Midbrain (tissue), 1 donor: Measurements from ENCODE around the gene GALR2.

Source experiments
- DNase-seq: peaks from one replicate; lab custom pipeline; 2025; lab: John Stamatoyannopoulos, UW

The GALR2 gene

DNA sequence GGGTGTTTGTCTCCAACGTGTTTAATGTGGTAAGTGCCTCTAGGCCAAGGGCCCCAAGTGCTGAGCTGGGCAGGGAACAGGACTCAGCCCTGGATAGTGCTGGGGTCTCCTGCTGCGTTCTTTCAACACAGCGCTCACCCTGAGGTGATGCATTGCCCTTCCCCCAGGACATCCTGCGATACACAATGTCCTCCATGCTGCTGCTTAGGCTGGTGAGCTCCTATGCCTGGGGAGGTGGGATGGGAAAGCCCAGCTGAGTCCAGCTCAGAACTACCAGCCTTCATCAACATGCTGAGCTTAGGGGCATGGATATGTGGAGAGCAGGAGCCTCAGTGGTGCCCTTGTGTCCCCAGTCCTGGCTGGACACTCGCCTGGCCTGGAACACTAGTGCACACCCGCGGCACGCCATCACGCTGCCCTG lies 5.0 kb downstream of the GALR2 start:
- DNase-seq: no peak

DNA sequence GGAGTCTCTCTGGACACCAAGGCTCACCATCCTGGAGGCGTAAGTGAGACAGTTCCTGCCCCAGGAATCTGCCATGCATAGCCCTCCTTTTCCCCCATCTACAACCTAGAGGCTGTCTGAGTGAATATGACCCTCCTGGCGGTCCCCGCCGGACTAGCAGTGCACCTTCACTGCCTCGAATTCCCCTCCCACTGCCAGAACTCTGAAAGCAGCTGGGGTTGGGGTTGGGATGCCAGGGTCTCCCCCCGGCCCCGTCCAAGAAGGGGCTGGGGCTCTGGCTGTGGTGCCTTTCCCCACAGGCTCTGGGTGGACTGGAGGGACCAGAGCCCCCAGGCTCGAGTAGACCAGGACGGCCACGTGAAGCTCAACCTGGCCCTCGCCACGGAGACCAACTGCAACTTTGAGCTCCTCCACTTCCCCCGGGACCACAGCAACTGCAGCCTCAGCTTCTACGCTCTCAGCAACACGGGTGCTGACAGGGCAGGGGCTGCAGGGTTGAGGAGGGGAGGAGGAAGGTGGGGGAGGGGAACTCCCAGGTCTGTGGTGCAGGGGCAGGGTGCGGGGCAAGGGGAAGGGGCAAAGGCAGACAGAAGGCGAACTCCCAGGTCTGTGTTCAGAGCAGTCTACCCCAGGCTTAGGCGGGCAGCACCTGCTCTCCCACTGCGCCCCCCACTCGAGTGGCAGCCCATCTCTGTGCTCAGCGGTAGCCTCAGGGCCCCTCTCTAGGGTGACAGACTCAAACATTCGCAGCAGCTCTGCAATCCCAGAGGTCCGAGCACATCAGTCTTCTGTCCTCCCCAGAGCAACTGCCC lies 5.6 kb downstream of the GALR2 start:
- DNase-seq: no peak

DNA sequence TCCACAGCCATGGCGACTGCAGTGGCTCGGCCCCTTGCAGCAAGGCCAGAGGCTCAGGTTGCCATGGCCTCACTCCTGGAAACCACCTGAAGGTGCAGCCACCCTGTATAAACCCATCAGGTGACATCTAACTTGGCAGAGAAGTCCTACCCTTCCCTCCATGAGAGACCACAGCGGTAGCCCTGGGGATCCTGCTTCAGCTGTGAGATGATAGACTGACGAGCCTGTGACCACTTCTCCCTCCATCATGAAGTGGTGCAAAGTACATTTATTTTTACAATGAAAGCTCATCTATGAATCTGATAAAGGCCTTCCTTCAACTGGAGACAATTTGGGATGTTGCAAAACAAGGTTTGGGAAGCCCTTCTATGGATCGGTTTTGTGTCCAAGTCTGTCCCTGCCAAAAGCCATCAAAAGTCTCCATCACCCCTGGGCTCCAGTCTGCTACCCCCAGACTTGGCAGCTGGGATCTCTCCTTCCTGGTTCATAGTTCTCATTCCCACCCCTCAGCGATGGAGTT lies 6.2 kb downstream of the GALR2 start:
- DNase-seq: no peak

DNA sequence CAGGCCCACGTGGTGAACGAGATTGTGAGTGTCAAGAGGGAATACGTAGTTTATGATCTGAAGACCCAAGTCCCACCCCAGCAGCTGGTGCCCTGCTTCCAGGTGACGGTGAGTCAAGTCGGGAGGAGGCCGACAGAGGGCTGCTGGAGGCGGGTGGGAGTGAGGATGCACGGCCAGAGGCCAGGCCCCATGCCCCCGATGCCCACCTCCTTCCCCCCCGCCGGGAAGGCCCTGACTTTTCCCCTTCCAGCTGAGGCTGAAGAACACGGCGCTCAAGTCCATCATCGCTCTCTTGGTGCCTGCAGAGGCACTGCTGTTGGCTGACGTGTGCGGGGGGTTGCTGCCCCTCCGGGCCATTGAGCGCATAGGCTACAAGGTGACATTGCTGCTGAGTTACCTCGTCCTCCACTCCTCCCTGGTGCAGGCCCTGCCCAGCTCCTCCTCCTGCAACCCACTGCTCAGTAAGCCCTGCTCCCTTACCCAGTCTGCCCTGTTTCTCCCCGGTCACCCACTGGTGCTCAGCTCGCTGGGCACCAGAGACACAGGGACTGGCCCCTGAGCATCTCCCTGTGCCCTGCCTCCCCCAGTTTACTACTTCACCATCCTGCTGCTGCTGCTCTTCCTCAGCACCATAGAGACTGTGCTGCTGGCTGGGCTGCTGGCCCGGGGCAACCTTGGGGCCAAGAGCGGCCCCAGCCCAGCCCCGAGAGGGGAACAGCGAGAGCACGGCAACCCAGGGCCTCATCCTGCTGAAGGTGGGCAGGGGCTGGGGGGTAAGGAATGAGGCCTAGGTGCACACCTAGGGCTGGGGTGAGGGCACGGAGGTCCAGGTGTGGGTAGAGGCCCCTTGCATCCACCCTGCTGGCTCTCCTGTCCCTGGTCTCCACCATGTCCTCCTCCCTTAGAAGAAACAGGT lies 7.0 kb downstream of the GALR2 start:
- DNase-seq: no peak

DNA sequence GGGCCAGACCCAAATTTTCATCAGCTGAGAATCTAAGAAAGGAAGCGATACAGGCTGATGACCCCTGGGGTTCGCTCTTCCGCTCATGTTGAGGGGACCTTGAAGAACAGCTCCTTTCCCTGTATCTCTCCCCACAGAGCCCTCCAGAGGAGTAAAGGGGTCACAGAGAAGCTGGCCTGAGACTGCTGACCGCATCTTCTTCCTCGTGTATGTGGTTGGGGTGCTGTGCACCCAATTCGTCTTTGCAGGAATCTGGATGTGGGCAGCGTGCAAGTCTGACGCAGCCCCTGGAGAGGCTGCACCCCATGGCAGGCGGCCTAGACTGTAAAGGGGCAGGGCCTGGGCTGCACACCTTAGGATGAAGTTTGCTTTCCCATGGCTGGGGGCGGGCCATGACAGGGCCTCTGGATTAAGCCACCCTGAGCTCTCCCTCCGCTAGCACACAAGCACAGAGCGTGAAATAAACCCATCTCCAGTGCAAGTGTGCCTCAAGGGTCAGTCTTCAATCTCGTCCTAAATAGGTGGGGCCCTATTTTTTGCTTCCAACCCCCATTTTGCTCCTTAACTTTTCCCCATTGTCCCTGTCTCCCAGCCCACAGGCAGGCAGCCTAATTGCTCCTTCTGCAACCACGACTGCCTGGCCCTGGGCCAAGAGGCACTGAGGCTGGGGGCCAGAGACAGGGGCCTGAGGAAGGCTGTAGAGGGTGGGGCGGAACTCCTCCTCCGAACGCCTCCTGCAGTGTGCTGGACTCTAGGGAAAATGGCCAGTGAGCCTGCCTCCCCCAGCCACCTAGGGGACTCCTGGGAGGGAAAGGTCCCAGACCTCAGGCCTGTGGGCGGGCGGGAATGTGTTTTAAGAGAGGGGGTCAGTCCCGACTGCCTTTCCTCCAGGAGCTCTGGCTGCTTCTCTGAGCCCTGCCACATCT lies 8.0 kb downstream of the GALR2 start:
- DNase-seq: no peak

DNA sequence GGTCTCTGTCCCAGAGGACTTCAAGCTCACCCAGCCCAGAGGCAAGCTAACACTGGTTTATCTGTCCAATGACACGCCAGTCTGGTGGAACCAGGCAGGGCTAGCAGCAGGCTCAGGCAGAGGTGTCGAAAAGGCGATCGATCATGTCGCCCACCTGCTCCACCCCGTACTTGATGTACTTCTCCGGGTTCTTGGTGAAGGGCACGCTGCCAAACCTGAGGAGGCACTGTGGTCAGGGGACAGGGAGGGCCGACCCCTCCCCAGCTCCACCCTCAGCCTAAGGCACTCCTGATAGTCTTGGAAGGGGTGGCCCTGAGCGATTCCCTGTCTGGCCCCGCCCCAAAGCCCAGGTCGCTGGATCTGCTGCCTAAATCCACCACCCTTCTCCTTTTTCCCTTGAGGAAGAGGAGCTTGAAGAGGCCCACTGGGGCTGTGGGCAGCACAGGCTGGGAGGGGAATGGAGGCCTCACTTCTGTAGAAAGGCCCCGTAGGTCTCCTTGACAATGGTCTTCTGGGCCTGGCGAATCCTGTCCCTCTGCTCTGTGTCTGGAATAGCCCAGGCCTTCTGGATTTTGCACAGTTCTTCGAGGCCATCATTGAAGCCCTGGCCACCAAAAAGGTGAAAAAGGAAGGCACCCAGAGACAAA lies 9.1 kb downstream of the GALR2 start:
- no peak for DNase-seq

DNA sequence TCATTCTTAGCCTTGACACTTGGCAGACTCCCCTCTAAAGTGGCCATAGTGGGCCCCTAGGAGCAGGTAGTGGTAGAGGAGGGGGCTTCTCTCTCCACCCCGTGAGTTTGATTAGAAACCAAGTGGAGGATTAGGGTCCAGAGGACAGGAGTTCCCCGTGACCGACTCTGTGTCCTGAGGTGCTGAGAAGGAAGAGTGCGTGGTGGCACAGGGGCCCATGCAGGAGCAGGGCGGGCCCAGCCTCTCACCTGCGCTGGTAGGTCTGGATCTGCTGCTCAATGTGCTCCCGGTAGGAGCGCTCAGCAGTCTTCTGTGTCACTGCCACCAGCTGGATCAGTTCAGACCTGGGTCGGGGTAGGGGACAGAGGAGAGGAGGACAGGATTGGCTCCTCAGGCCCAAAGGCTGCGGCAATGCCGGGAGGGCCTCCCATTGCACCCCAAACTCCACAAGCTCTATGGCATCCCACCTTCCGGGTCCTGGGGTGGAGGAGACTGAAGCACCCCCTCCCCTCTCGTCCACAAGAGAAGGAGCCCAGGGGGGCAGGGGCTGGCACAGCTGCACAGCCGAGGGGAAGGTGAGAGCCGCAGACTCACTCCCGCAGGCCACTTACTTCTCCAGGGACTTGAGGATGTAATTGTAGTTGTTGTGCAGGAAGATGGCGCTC lies 10.6 kb downstream of the GALR2 start:
- no peak for DNase-seq

DNA sequence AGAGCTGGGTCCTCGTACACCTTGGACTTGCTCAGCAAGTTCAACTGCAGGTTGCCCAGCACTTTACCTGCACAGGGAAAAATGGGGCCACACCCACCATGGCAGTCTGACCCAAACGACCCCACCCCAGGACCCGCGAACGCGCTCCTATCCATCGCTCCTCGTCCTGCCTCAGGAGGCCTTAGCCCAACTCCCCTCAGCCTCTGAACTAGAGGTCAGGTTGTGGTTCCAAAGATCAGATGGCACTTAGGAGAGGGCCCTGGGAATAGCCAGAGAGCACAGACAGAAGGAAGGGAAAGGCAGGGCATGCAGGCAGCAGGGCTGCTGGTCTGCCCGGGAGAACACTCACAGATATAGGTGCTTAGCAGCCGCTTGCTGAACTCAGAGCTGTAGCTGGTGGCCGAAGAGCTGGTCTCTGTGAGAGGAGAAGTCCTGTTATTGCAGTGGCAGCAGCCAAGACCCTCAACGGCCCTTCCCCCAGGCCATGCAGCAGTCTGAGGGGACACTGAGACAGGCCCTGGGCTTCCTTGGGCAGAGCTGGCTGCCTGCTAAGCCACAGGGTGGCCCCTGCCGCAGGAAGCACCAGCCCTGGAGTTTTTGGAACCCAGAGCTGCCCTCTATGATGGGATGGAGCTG lies 11.3 kb downstream of the GALR2 start:
- no peak for DNase-seq

DNA sequence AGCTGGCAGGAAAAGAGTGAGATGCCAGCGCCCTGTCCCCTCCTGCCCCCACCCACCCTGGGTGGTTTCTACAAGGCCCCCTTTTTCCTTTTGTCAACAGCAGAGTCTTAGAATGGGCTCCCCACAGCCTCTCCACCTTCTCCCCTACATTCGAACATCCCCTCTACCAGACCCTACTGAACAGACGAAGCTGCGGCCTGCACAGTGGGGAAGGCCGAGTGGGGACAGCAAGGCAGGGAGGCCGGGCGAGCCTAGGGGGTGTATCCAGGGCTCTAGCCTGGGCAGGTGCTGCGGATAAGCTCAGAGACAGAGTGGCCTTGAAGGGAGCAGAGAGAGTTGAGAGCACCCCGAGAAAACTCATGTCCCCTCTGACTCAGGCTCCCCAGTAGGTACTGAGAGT lies 11.8 kb downstream of the GALR2 start:
- DNase-seq: no peak

DNA sequence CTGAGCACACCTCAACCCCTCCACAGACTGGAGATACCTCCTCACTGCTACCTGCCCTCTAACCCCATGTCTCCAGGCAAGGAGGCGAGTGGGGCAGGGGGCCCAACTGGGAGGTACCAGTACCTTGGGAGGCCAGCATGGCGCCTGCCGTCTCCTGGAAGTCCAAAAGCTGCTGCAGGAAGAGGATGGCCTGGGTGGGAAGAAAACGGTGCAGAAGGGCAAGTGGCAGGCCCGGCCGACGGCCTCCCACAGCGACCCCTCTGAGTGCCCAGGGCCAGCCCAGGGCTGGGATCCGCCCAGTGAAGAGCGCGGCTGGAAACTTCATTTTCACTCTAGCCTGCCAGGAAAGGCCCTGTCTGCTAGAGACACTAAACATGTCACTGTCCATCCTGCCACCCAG lies 12.9 kb downstream of the GALR2 start:
- no peak for DNase-seq

DNA sequence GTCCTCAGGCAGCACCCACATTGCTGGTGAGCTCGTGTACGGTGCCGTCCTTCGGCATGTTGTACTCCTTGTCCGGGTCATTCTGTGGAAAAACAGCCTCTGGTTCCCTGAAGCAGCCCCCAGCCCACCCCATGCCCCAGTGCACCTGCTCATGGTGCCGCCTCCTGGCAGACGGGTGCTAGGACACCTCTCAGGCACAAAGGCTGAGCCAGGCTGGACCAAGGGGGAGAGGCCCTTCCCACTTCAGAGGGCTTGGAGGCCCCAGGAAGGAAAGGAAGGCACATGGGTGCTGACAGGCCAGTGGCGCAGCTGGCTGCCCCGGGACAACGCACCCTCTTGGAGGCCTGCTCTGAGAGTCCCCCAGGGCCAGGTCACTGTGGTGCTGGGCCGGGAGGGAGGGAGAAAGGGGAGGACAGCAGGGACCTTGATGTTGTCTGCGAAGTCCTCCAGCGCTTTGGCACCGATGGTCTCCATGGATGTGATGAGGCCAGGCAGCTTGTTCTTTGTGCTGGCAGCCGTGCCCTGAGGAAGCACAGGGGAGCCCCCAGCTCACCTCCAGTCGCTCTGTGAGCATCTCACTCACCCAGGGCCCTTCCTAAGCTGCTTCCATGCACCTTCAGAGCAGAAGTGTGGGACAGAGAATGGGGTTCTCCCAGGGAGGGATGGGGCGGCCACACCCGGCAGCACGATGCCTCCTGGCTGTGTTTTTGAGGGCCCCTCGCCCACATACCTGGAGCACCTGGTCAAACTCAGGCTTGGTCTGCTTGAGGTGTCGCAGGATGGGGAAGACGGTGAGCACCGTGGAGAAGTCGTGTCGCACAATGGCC lies 13.7 kb downstream of the GALR2 start:
- no peak for DNase-seq

DNA sequence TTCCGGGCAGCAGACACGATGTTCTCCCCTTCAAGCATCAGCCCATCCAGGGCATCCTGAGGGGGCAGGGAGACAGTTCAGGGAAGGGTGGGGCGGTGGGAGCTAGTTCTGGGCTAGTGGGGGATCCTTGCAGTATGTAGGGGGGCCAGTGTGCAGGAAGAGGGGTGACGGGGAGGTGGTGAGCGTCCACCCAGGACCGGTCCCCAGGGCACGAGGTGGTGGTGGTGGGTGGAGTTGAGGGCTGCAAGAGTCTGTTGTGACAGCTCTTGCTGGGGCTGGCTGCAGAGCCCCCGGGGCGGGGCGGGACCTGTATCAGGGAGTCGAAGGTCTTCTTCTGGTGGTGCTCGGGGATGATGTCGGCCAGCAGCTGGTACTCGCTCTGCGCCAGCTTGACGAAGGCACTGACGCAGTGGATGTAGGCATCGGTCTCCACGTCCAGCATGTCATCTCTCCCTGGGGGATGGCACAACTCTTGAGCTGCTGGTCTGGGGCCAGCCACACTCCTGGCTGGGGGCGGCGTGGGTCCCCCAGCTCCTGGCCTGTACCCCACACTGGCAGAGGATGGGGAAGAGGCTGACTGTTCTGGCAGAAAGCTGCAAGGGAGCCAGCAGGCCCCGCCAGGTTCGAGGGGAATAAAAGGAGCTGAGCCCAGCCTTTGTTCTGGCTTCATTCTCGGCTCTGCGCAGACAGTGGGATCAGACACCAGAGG lies 14.4 kb downstream of the GALR2 start:
- no peak for DNase-seq

DNA sequence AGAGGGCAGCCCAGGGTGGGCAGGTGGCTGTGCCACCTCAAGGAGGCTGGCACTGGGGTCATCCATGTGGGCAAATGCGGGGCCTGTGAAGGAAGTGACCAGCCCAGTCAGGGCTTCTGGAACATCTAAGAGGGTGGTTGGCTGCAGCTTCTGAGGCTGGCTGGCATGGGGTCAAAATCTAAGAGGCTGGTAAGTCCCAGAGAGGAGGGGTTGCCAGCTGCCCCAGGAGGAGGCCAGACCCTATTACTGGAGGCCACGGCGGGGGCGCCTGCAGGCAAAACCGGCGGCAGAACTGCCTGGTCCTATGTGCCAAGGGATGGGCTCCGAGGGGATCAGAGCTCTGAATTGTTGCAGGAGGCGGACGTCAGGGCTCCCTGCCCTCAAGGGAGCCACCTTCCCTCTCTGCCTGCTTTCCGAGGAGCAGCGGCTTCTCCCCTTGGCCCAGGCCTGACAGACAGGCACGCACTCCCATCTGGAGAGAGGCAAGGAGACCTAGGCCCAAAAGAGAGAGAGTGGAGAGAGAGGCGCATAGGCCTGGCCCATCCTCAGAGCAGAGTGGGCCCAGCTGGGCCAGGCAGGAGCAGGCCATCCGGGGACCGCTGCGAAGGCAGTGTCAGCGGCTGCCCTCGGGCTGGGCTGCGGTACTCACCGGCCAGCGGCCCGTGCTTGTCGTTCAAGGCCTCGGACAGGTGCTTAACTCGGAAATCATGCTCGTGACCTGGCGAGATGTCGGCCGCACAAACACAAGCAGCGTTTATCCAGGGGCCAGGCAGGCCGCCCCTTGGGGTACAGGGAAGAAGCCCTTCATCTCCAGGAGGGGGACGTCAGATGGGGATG lies 15.3 kb downstream of the GALR2 start:
- no peak for DNase-seq

DNA sequence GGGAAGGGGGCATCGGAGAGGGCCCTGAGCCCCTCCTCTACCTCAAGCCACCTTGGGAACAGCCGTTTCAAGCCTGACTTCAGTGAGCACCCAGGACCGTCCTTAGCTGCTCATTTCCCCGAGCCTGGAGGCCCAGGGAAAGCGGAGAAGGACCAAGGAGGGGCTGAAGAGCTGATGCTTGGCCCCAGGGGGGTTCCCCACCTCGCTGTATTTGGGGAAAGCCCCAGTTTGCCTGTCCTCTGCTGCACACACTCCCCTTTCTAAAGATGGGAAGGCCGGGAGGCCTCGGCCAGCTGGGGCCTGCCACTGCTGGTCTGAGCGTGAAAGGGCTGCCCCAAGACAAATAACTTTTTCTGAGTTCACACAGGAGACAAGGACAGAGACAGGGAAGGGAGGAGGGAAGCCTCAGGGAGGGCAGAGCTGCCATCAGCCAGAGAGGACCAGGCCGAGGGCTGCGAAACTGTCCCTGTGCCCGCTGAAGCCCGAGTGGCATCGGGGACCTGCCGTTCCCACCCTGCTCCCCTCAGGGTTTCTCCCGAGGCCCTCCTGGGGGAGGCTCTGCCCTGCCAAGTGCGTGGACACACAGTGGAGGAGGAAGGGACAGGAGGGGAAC lies 16.0 kb downstream of the GALR2 start:
- no peak for DNase-seq

DNA sequence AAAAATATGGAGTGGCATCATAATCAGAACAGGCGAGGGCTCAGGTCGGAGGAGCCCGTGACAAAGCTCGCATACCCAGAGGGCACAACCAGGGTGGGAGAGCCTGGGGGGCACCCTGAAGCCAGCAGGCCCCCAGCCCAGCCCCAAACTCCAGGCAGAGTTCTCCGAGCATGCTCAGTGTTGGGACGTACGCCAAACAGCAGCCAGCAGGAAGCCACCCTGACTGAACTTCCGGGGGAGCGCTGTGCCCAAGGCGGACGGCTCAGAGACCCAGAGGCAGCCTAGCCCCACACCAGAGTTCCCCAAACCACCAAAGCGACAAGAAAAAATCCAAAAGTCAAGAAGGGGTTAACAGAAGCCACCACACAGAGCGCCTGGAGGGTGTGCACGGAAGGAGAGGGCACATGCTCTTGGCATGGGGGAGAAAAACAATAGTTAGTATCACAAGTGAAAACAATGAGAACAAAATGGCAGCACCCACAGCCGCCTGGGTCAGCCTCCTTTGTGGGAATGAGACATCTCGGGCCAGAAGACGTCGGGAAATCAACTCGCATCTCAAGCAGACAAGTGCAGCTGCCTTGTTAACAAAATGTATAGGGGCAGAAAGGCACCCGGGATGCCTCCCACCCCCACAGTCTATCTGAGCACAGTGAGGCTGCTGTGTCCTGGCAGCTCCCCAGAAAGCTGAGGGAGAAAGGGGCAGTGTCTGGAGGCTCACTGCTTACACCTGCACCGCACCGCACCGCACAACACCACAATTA lies 17.1 kb downstream of the GALR2 start:
- DNase-seq: no peak
